Thoracic aorta (tissue), 2 donors: ENCODE measurements around the gene CEP70. TPM values are rescaled to one million over a fixed set of nuclear protein-coding genes. Genes with fewer than 3 reads are reported as not detected.
"Not testable (repeated sequence)": the region's sequence is repeated elsewhere in the genome, so short reads cannot be mapped to it uniquely, and the experiment has no call there.

Source experiments
- ATAC-seq: fragments of 150-250 bp; one replicate; pipeline ENCODE4 v1.8.0; 2017; ENCODE audit warnings: low read depth; ENCODE audit not compliant: insufficient number of reproducible peaks, low FRiP score
- DNase-seq: peaks from one replicate; pipeline ENCODE4 v3.0.0-alpha.2; 2020; ENCODE audit warnings: low spot score
- H3K27ac ChIP-seq, 2 donors: fragments of 200-600 bp; sonication (generic); 1 replicate in 1 of 2; 2 replicates in 1 of 2; pipeline ENCODE4 v1.5.1; 2016; ENCODE audit warnings: mild to moderate bottlenecking in 2 of 2, moderate library complexity in 2 of 2
- H3K27me3 ChIP-seq: fragments of 200-600 bp; sonication (generic); replicated peaks from 2 replicates; pipeline ENCODE4 v1.6.0; 2016; ENCODE audit warnings: mild to moderate bottlenecking; ENCODE audit not compliant: insufficient read depth
- H3K36me3 ChIP-seq: fragments of 200-600 bp; sonication (generic); one replicate; pipeline ENCODE4 v1.5.1; 2016
- H3K4me1 ChIP-seq, 2 donors: fragments of 200-600 bp; sonication (generic); 1 replicate in 1 of 2; 2 replicates in 1 of 2; pipeline versions ENCODE4 v1.5.1 to v1.6.0; 2016; ENCODE audit warnings: low read depth in 2 of 2, mild to moderate bottlenecking in 1 of 2; ENCODE audit not compliant: control insufficient read depth in 1 of 2
- H3K4me3 ChIP-seq: fragments of 200-600 bp; sonication (generic); 2 replicates; pipeline ENCODE4 v1.5.1; 2016; ENCODE audit warnings: mild to moderate bottlenecking
- H3K9me3 ChIP-seq: fragments of 200-600 bp; sonication (generic); 2 replicates; pipeline ENCODE4 v1.5.1; 2016
- total RNA-seq, 2 donors: library from RNA; depleted of rRNA; stranded (reverse); fragments of >200 nt; gene quantifications; one replicate each; pipeline versions ENCODE4 v1.1.0 to v1.2.3, GENCODE V29; 2016
- TF ChIP-seq, protein P1 (sequence below): fragments of 200-600 bp; sonication (generic); IDR thresholded peaks from one replicate; pipeline ENCODE4 v1.5.1; 2019; ENCODE audit warnings: antibody characterized with exemption

The CEP70 gene
- total RNA-seq, 2 donors from 2014 or later, result 18.4 to 38.2 TPM

DNA sequence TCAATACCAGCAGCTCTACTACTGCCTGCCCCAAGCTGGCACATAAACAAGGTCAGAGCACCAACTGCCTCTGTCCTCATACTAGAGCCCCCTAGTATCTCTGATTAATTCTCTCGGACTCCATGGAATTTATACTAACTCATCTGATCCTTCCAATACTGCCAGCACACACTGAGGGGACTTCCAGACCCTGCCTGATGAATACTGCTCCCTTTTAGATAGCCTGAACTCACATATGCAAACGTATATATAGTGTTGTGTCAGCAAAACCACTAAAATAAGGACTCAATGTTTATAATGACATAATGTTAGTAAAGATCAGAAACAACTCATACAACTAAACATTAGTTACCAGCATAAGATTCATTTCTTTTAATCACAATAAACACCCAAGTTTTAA, 25.0 kb downstream of the CEP70 start:
- H3K4me1 ChIP-seq, result no peaks in the 10 kb centered on the region
- no peak overlapping the region for H3K27ac ChIP-seq
- H3K36me3 ChIP-seq, result no peaks in the 10 kb centered on the region
- TF ChIP-seq, protein P1, sequence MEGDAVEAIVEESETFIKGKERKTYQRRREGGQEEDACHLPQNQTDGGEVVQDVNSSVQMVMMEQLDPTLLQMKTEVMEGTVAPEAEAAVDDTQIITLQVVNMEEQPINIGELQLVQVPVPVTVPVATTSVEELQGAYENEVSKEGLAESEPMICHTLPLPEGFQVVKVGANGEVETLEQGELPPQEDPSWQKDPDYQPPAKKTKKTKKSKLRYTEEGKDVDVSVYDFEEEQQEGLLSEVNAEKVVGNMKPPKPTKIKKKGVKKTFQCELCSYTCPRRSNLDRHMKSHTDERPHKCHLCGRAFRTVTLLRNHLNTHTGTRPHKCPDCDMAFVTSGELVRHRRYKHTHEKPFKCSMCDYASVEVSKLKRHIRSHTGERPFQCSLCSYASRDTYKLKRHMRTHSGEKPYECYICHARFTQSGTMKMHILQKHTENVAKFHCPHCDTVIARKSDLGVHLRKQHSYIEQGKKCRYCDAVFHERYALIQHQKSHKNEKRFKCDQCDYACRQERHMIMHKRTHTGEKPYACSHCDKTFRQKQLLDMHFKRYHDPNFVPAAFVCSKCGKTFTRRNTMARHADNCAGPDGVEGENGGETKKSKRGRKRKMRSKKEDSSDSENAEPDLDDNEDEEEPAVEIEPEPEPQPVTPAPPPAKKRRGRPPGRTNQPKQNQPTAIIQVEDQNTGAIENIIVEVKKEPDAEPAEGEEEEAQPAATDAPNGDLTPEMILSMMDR, result no peak
- no peaks in the 10 kb centered on the region for H3K27me3 ChIP-seq
- H3K9me3 ChIP-seq, result no peaks in the 10 kb centered on the region
- no peak for DNase-seq
- H3K4me3 ChIP-seq, result no peak overlapping the region
- ATAC-seq, result no peak

DNA sequence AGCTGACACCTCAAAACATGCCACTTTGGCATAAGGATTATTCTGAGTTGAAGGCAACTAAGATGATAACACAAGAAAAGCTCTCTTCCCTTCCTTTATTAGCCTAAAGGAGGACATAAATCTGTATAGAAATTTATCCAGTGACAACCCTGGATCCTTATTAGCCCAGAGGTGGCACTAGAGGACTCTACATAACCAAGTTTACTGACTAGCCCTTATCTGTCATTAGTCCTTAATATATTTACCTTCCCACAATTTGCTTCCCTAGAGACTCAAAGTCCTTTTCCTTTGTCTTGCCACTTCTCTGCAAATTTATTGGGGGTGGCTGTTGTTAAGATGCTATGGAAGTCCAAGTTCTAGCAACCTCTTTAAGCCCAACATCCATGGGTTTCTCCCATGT, 26.7 kb downstream of the CEP70 start:
- Histone ChIP-seq H3K4me3 (no peak overlapping the region), H3K27ac (no peak overlapping the region), H3K36me3 (no peaks in the 10 kb centered on the region), H3K4me1 (no peaks in the 10 kb centered on the region), H3K9me3 (no peaks in the 10 kb centered on the region), H3K27me3 (no peaks in the 10 kb centered on the region)
- ATAC-seq (no peak), DNase-seq (no peak)
- TF ChIP-seq, protein P1, result no peak

DNA sequence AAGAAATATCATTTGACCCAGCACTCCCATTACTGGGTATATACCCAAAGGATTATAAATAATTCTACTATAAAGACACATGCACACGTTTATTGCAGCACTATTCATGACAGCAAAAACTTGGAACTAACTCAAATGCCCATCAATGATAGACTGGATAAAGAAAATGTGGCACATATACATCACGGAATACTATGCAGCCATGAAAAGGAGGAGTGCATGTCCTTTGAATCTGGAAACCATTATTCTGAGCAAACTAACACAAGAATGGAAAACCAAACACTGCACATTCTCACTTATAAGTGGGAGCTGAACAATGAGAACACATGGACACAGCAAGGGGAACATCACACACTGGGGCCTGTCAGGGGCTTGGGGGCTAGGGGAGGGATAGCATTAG, 27.8 kb downstream of the CEP70 start:
- not testable (repeated sequence) for DNase-seq, H3K36me3 ChIP-seq, H3K9me3 ChIP-seq, ATAC-seq, H3K4me1 ChIP-seq, H3K27ac ChIP-seq, H3K4me3 ChIP-seq, H3K27me3 ChIP-seq

DNA sequence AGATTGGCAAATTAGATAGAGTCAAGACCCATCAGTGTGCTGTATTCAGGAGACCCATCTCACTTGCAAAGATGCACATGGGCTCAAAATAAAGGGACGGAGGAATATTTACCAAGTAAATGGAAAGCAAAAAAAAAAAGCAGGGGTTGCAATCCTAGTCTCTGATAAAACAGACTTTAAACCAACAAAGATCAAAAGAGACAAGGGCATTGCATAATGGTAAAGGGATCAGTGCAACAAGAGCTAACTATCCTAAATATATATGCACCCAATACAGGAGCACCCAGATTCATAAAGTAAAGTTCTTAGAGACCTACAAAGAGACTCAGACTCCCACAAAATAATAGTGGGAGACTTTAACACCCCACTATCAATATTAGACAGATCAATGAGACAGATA, 31.2 kb downstream of the CEP70 start:
- not testable (repeated sequence) for H3K27ac ChIP-seq, H3K27me3 ChIP-seq, ATAC-seq, H3K4me1 ChIP-seq, DNase-seq, H3K4me3 ChIP-seq
- H3K36me3 ChIP-seq, result peaks cover 12% of the 10 kb centered on the region
- peaks cover 11% of the 10 kb centered on the region for H3K9me3 ChIP-seq

DNA sequence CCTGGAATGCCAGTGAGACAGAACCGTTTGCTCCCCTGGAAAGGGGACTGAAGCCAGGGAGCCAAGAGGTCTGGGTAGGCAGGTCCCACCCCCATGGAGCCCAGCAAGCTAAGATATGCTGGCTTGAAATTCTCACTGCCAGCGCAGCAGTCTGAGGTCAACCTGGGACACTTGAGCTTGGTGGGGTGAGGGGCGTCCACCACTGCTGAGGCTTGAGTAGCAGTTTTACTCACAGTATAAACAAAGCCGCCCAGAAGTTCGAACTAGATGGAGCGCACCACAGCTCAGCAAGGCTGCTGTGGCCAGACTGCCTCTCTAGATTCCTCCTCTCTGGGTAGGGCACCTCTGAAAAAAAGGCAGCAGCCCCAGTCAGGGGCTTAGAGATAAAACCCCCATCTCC, 33.6 kb downstream of the CEP70 start:
- Histone ChIP-seq H3K4me3 (no peak overlapping the region), H3K36me3 (peaks cover 12% of the 10 kb centered on the region), H3K27me3 (no peaks in the 10 kb centered on the region), H3K27ac (no peak overlapping the region), H3K9me3 (peaks cover 11% of the 10 kb centered on the region), H3K4me1 (no peaks in the 10 kb centered on the region)
- TF ChIP-seq, protein P1, result no peak
- no peak for DNase-seq
- ATAC-seq, result no peak

DNA sequence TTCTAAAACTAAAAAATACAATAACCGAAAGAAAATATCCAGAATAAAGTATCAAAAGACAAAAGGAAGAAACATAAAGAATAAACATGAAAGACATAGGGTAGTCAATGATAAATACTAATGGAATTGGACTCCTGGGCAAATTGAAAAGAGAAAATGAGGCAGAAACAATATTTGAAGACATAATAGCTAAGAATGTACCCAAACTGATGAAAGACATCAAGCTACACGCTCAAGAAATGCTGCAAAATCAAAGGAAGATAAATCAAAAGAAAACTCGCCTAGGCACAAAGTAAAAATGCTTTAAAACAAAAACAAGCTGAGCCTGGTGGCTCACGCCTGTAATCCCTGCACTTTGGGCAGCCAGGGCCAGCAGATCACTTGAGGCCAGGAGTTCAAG, 34.9 kb downstream of the CEP70 start:
- H3K4me3 ChIP-seq, result no peak overlapping the region
- TF ChIP-seq, protein P1, result no peak
- peaks cover 12% of the 10 kb centered on the region for H3K36me3 ChIP-seq
- DNase-seq, result no peak
- no peak overlapping the region for H3K27ac ChIP-seq
- H3K27me3 ChIP-seq, result no peaks in the 10 kb centered on the region
- ATAC-seq, result no peak
- peaks cover 11% of the 10 kb centered on the region for H3K9me3 ChIP-seq
- no peaks in the 10 kb centered on the region for H3K4me1 ChIP-seq

DNA sequence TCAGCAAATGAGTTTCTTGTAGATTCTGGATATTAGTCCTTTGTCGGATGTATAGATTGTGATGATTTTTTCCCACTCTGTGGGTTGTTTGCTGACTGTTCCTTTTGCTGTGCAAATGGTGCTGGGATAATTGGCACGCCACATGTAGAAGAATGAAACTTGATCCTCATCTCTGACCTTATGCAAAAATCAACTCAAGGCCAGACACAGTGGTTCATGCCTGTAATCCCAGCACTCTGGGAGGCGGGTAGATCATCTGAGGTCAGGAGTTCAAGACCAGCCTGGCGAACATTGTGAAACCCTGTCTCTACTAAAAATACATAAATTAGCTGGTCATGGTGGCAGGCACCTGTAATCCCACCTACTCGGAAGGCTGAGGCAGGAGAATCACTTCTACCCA, 39.3 kb downstream of the CEP70 start:
- H3K9me3 ChIP-seq, result peaks cover 11% of the 10 kb centered on the region
- not testable (repeated sequence) for H3K36me3 ChIP-seq

DNA sequence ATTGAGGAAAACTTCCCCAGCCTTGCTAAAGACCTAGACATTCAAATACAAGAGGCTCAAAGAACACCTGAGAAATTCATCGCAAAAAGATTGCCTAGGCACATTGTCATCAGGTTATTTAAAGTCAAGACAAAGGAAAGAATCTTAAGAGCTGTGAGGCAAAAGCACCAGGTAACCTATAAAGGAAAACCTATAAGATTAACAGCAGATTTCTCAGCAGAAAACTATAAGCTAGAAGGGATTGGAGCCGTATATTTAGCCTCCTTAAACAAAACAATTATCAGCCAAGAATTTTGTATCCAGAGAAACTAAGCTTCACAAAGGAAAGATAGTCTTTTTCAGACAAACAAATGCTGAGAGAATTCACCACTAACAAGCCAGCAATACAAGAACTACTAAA, 43.1 kb downstream of the CEP70 start:
- ATAC-seq, H3K4me3 ChIP-seq, DNase-seq, H3K4me1 ChIP-seq, H3K27me3 ChIP-seq, H3K27ac ChIP-seq: not testable (repeated sequence)
- H3K9me3 ChIP-seq, result peaks cover 12% of the 10 kb centered on the region
- peaks cover 27% of the 10 kb centered on the region for H3K36me3 ChIP-seq

More for the DNA sequence above, 39.3 kb downstream of the CEP70 start:
- not testable (repeated sequence) for H3K27ac ChIP-seq, H3K4me3 ChIP-seq, ATAC-seq, H3K4me1 ChIP-seq, DNase-seq, H3K27me3 ChIP-seq
